GM20431 (cell line): ENCODE data around the gene CNTNAP2.
"Not testable (repeated sequence)": the region's sequence is repeated elsewhere in the genome, so short reads cannot be mapped to it uniquely, and the experiment has no call there.

ENCODE experiments used
- in situ Hi-C: fragments of 300-500 bp; cut with MseI, MboI; formaldehyde crosslinking; loops from one replicate; pipeline ENCODE4 v1.15.0; 2020; ENCODE audit warnings: low sequenced_read_pairs; ENCODE audit not compliant: unreplicated experiment

The CNTNAP2 gene

GRCh38 chr7:147047696-147048095 is 931.1 kb downstream of the CNTNAP2 start:
- in situ Hi-C loops, result no loop called here

- in situ Hi-C loops, result no loop called here
Observed at GRCh38 chr7:147048864-147049263, 932.3 kb downstream of the CNTNAP2 start.

- in situ Hi-C loops, result no loop called here
Observed at GRCh38 chr7:147052818-147053217, 936.2 kb downstream of the CNTNAP2 start.

DNA sequence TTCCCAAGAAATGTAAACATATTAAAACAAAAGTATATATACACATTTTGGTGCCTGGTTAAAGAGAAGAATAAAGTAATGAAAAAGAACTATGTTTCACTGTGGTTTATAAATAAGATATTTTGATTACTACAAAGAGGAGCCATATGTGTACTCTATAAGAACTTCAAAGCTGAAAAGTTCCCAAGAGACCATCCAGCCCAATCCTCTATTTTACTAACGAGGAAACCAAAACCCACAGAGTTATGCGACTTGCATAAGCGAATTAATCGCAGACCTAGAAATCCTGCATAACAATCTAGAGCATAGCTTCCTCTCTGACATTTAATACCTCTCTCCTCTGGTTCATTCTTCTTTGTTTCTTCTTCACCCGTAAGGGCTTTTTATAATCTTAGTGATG is 937.1 kb downstream of the CNTNAP2 start:
- in situ Hi-C loops, result no loop called here

GRCh38 chr7:147060070-147060469 is 943.5 kb downstream of the CNTNAP2 start:
- in situ Hi-C loops, result no loop called here

GRCh38 chr7:147062897-147063296 is 946.3 kb downstream of the CNTNAP2 start:
- in situ Hi-C loops, result no loop called here

DNA sequence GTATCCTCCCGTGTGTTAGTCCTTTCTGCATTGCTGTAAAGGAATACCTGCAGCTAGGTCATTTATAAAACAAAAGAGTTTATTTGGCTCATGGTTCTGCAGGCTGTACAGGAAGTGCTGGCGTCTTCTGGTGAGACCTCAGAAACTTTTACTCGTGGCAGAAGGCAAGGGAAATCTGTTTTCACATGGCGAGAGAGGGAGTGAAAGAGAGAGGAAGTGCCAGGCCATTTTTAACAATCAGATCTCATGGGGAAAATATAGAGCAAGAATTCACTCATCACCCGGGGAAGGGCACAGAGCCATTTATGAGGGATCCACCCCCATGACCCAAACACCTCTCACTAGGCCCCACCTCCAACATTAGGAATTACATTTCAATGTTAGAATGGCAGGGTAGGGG is 952.2 kb downstream of the CNTNAP2 start:
- in situ Hi-C loops, result no loop called here

GRCh38 chr7:147069771-147070170 is 953.2 kb downstream of the CNTNAP2 start:
- in situ Hi-C loops, result no loop called here

DNA sequence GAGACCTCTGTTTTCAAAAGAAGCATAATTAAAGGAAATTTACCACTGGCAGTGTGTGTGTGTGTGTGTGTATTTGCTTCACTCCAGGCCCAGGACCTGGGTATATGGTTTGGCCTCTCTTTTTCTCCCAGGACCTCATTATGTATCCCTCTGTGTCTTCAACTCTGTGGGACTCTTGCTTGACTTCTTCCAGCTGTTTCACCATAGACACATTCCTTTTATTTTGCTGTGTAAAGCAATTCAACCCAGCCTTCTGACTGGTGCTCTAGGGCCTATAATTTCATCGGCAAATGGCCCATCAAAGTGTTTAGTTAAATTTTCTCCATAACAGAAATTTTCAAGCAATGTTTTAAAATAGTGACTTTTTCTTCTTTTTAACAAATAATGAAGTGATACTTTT is 954.3 kb downstream of the CNTNAP2 start:
- in situ Hi-C loops, result no loop called here

DNA sequence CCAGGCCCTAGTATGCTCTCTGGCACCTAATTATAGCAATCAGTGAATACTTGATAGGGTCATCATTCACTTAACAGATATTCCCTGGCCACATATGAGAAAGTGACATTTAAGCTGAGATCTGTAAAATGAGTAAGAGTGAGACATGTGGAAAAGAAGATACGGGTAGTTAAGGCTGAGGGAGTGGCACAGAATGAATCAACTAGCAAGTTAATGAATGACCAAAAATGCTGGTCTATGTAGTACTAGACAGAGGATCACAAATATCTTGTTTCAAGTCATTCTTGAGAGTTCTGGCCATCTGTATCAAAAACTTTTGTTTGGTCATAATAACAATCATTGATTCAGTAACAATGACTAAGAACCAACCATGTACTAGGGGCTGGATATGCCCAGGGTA is 954.9 kb downstream of the CNTNAP2 start:
- in situ Hi-C loops, result no loop called here

GRCh38 chr7:147078312-147078711 is 961.7 kb downstream of the CNTNAP2 start:
- in situ Hi-C loops, result no loop called here

GRCh38 chr7:147079083-147079482 is 962.5 kb downstream of the CNTNAP2 start:
- in situ Hi-C loops, result no loop called here

DNA sequence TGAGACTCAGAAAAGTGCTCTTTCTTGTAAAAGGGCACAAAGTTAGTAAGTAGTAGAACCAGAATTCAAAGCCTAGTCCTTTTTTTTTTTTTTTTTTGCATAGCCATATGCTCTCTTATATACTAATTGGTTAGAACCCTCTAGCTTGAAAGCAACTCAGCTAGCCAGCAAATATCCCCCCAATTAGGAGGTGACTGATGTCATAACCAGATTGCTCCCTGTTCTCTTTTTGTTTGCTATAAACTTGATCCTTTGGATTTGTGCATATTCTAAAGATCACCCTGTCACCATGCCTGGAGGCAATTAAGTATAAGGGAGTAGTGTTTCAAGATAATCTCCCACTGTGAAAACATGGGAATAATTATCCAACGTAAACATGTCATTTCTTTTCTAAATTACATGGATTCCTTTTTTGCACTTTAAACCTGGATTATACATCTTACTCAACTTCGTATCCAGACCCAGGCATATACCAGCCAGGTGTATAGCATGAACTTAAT is 963.4 kb downstream of the CNTNAP2 start:
- in situ Hi-C loops, result no loop called here

- in situ Hi-C loops, result no loop called here
Observed at GRCh38 chr7:147081117-147081516, 964.5 kb downstream of the CNTNAP2 start.

- in situ Hi-C loops, result no loop called here
Observed at GRCh38 chr7:147089051-147089461, 972.5 kb downstream of the CNTNAP2 start.

GRCh38 chr7:147089608-147090007 is 973.0 kb downstream of the CNTNAP2 start:
- in situ Hi-C loops, result no loop called here

- in situ Hi-C loops, result no loop called here
Observed at GRCh38 chr7:147096629-147097028, 980.0 kb downstream of the CNTNAP2 start.

DNA sequence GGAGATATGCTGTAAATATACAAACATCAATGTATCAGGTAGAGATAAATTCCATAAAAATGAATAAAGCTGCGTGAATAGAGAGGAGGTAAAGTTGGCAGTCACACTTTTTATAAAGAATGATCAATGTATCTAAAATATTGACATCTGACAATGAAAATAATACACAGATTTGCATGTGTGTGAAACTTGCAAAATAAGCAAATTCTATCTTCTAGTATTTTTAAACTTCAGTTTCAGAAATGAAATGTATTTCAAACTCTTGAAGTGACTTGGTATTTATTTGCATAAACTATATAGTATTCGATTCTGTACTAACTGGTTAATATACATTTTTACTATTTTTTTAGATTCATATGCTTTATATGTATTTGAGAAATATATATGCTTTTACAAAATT is 986.6 kb downstream of the CNTNAP2 start:
- in situ Hi-C loops, result no loop called here

- in situ Hi-C loops, result no loop called here
Observed at GRCh38 chr7:147106746-147107145, 990.1 kb downstream of the CNTNAP2 start.

- in situ Hi-C loops, result not testable (repeated sequence)
Observed at GRCh38 chr7:147114525-147114924, 997.9 kb downstream of the CNTNAP2 start.

DNA sequence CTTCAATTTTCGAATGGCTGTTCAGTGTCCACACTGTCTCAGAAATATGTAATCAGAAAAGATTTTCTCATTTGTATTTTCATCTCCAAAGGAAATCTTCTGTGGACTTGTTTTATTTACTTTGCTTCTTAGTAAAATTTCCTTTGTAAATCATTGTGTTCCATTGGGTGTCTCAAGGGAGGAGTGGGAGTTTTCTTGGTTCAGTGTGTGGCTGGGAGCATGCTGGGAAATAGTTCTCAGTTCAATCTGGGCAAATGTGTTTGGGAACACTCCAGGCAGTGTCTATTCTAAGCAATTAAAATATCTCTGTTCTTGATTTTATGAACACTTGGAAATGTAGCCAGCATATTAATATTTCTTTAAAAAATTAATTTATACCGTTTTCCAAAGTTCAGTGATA is 1019.8 kb downstream of the CNTNAP2 start:
- in situ Hi-C loops, result no loop called here

- in situ Hi-C loops, result no loop called here
Observed at GRCh38 chr7:147145194-147145593, 1028.6 kb downstream of the CNTNAP2 start.

DNA sequence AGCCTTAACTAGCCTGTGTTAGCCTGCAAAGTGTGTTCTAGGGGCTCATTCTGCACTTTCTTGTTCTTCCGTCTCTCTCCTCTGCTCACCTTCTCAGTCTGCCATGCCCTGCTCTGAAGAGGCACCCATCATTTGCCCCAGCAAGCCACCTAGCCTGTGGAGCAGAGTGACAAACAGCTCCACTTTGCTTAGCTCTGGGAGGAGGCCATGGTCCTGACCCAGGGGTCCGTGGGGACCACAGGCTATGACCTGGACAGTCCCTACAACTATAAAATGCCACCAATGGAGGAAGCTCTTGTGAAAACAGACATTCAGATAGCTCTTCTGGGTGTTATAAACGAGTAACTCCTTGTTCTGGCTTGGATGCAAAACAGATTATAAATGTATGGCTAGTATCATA is 1029.6 kb downstream of the CNTNAP2 start:
- in situ Hi-C loops, result no loop called here
